HG02885 (cell line): ENCODE data around the gene STARD7.
A peak's percentile ranks its signal among the peaks of the same experiment; 100 is the strongest.
"Not testable (repeated sequence)": the region's sequence is repeated elsewhere in the genome, so short reads cannot be mapped to it uniquely, and the experiment has no call there.

Source experiments
- ATAC-seq: cut with Tn5 transposase; IDR thresholded peaks from one replicate; pipeline ENCODE4 v1.9.1; 2021; ENCODE audit warnings: mild to moderate bottlenecking; ENCODE audit not compliant: unreplicated experiment, poor library complexity

The STARD7 gene

GRCh38 chr2:96169868-96170507, 38.6 kb downstream of the STARD7 start:
- ATAC-seq: no peak

DNA sequence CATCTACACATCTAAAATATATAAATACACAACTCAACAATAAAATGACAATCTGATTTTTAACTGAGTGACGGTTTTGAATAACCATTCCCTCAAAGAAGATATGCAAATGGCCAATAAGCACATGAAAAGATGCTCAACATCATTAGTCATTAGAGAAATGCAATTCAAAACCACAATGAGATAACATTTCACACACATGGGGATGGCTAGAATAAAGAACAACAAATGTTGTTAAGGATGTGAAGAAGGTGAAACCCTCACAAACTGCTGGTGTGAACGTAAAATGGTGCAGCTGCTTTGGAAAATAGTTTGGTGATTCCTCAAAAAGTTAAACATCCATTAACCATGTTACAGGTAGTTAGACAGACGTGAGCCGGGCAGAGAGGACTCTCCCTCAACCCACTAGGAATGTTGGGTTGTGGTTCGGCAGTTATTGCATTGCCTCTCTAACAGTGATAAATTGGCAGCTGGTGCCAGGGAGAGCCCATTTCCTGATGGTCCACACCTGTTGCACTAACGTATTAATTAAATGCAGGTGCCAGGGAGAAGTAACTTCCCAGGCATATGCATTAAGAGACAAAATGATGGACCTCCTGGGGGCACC, 41.1 kb downstream of the STARD7 start:
- no peak for ATAC-seq

- peak; percentile 71 for ATAC-seq
Observed at GRCh38 chr2:96164459-96165184, 44.0 kb downstream of the STARD7 start.

GRCh38 chr2:96163768-96164429, 44.7 kb downstream of the STARD7 start:
- peak; percentile 63 for ATAC-seq

DNA sequence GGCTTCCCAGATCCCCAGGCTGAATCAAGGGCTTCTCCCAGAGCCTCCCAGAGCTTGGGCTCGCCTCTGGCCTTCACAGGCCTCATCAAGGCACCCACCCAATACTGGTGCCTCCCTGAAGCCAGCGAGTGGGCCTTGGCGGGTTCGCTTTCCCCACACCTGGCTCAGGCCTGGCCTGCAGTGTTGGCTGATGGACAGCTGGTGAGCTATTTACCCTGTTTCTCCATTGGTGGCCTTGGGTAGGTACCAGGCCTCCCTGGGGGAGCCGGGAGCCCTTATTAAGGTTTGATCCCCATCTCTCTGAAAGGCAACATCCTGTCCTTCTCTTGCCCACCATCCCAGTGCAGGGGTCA, 45.2 kb downstream of the STARD7 start:
- ATAC-seq: peak; percentile 17

- no peak for ATAC-seq
Observed at GRCh38 chr2:96161898-96162297, 46.7 kb downstream of the STARD7 start.

- not testable (repeated sequence) for ATAC-seq
Observed at GRCh38 chr2:96160366-96160765, 48.3 kb downstream of the STARD7 start.

DNA sequence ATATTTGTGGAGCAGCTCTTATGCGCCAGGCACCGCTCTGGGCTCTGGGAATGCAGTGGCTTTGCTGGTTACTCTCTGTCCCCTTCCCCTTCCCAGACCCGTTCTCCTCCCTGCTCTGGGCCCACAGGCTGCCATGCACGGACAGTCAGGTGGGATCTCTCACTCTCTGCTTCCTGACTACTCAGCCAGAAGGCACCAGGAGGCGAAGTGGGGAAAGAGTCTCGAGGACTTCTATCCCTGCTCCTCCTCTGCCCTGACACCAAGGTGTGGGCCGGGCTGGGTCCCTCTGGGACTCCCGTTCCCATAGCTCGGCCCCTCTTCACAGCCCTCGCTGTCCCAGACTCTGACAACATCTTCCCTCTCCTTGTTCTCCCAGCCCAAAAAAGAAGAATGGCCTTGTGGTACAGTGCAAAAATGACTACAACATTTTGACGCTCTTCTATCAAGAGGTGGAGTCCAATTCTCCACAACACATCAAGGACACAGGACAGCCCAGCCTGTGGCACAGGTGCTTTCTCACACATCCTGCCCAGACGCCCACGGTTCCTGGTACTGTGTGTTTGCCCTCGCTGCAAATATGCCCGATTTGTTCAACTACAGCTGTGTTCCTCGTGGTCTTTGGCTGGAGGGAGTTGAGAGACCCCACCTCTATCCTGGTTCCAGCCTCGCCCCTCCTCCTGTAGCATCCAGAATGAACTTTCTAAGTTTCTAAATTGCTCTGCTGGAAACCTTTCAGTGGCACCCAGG, 49.4 kb downstream of the STARD7 start:
- no peak for ATAC-seq

DNA sequence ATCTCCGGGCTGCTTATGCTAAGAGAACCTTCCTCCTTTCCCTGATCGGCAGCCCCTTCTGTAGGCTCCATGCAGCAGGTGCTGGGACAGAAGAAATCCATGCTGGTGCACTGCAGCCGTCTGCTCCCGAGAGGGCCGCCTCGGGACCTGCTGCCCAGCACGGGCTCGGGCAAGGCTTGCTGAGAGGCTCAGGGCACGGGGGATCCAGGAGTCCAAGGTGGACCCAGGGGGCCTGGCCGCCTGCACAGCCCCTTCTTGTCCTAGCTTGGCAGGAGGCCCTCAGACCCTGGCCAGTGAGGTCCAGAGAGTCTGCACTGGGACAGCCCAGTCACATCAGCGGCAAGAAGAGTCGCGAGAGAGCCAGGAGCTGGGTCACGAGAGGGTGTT, 50.1 kb downstream of the STARD7 start:
- ATAC-seq: no peak

- ATAC-seq: peak; percentile 72
Observed at GRCh38 chr2:96157649-96158553, 50.7 kb downstream of the STARD7 start.

GRCh38 chr2:96156926-96157648, 51.5 kb downstream of the STARD7 start:
- ATAC-seq: peak; percentile 24

- no peak for ATAC-seq
Observed at GRCh38 chr2:96156011-96156820, 52.4 kb downstream of the STARD7 start.

- no peak for ATAC-seq
Observed at GRCh38 chr2:96154506-96155380, 53.9 kb downstream of the STARD7 start.

DNA sequence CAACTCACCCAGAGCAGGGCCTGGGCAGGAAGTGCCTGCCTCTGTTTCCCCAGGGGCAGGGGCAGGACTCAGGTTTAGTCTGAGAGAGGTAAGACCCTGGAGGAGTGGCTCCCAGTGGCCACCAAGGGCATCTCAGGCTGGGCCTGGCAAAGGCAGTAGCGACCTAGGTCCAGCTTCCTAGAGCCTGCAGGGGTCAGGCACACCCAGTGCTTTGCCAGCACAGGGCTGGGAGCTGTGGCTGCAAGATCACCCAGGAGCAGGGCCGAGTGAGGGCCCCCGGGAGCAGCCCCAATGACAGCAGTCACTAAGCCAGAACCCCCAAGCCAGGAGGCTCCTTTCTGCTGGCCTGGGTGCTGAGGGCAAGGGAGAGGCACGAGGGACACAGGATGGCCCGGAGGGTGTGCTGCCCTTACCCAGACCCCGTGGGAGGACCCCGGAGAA, 54.6 kb downstream of the STARD7 start:
- no peak for ATAC-seq

GRCh38 chr2:96153291-96153713, 55.3 kb downstream of the STARD7 start:
- ATAC-seq: no peak

- no peak for ATAC-seq
Observed at GRCh38 chr2:96152304-96153161, 56.1 kb downstream of the STARD7 start.
